AG09309 (cell line): ENCODE measurements around the gene RALB.

Experiments used
- DNase-seq: peaks from one replicate; pipeline ENCODE4 v3.0.0-alpha.2; 2010; ENCODE audit warnings: low read depth
- H3K4me3 ChIP-seq: 2 replicates; pipeline ENCODE4 v1.5.1; 2011; ENCODE audit warnings: mild to moderate bottlenecking, low read depth, low read length, moderate library complexity; ENCODE audit not compliant: control insufficient read depth
- CTCF ChIP-seq: IDR thresholded peaks from 2 replicates; pipeline ENCODE4 v1.5.1; 2011; ENCODE audit warnings: mild to moderate bottlenecking, low read depth, low read length, inconsistent platforms; ENCODE audit not compliant: insufficient read depth, control insufficient read depth; ENCODE audit errors: missing control alignments

The RALB gene

GRCh38 chr2:120301284-120301683, 48.6 kb downstream of the RALB start:
- no peak for TF ChIP-seq CTCF
- no peak overlapping the region for H3K4me3 ChIP-seq
- no peak for DNase-seq

- H3K4me3 ChIP-seq: no peak overlapping the region
- DNase-seq: no peak
- no peak for TF ChIP-seq CTCF
These were observed 49.6 kb downstream of the RALB start for GRCh38 chr2:120302301-120302700.

GRCh38 chr2:120303177-120303576, 50.5 kb downstream of the RALB start:
- TF ChIP-seq CTCF: no peak
- no peak for DNase-seq
- no peak overlapping the region for H3K4me3 ChIP-seq

GRCh38 chr2:120305296-120305695, 52.6 kb downstream of the RALB start:
- peak; percentile 19 for TF ChIP-seq CTCF
- no peak for DNase-seq

GRCh38 chr2:120305937-120306490, 53.4 kb downstream of the RALB start:
- no peak overlapping the region for H3K4me3 ChIP-seq
- no peak for DNase-seq
- TF ChIP-seq CTCF: no peak

More at GRCh38 chr2:120305296-120305695, 52.6 kb downstream of the RALB start:
- H3K4me3 ChIP-seq: no peak overlapping the region

- DNase-seq: no peak
- TF ChIP-seq CTCF: no peak
- H3K4me3 ChIP-seq: no peak overlapping the region
These were observed 54.8 kb downstream of the RALB start for GRCh38 chr2:120307482-120307881.
